Cardiac fibroblast (primary cell): ENCODE results near the gene MARS1.
A peak's percentile ranks its signal among the peaks of the same experiment; 100 is the strongest.

Experiments
- DNase-seq, 2 donors: peaks; one replicate each; pipeline versions ENCODE4 v3.0.0 to v3.0.0-alpha.2; 2010; ENCODE audit warnings: low read depth in 2 of 2
- H3K4me3 ChIP-seq, 2 donors: replicated peaks in 1 of 2; 1 replicate in 1 of 2; 2 replicates in 1 of 2; pipeline ENCODE4 v1.5.1; 2011; ENCODE audit warnings: low read depth in 2 of 2, low read length in 2 of 2, mild to moderate bottlenecking in 2 of 2, moderate library complexity in 1 of 2
- TF ChIP-seq, protein P1 (sequence below): IDR thresholded peaks from one replicate; pipeline ENCODE4 v1.5.1; 2011; ENCODE audit warnings: low read depth, mild to moderate bottlenecking, low read length, inconsistent platforms

The MARS1 gene

DNA sequence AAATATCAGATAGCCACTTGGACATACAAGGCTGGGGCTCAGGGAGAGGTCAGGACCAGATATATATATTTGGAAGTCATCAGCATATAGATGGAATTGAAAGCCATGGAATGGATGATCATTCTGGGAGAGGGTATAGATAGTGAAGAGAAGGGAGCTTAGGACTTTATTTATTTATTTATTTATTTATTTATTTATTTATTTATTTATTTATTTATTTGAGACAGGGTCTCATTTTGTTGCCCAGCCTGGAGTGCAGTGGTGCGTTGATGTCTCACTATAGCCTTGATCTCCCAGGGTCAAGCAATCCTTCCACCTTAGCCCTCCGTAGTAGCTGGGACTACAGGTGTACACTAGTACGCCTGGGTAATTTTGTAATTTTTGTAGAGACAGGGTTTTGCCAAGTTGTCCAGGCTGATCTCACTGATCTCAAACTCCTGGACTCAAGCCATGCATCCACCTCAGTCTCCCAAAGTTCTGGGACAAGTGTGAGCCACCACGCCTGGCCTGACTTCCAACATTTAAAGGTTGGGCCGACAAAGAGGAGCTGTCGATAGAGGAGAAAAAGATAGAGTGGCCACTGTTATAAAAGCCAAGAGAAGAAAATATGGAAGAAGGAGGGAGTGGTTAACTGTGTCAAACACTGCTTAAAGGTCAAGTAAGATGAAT is 41.4 kb upstream of the MARS1 start:
- TF ChIP-seq, protein P1, sequence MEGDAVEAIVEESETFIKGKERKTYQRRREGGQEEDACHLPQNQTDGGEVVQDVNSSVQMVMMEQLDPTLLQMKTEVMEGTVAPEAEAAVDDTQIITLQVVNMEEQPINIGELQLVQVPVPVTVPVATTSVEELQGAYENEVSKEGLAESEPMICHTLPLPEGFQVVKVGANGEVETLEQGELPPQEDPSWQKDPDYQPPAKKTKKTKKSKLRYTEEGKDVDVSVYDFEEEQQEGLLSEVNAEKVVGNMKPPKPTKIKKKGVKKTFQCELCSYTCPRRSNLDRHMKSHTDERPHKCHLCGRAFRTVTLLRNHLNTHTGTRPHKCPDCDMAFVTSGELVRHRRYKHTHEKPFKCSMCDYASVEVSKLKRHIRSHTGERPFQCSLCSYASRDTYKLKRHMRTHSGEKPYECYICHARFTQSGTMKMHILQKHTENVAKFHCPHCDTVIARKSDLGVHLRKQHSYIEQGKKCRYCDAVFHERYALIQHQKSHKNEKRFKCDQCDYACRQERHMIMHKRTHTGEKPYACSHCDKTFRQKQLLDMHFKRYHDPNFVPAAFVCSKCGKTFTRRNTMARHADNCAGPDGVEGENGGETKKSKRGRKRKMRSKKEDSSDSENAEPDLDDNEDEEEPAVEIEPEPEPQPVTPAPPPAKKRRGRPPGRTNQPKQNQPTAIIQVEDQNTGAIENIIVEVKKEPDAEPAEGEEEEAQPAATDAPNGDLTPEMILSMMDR: no peak
- H3K4me3 ChIP-seq: no peak overlapping the region

DNA sequence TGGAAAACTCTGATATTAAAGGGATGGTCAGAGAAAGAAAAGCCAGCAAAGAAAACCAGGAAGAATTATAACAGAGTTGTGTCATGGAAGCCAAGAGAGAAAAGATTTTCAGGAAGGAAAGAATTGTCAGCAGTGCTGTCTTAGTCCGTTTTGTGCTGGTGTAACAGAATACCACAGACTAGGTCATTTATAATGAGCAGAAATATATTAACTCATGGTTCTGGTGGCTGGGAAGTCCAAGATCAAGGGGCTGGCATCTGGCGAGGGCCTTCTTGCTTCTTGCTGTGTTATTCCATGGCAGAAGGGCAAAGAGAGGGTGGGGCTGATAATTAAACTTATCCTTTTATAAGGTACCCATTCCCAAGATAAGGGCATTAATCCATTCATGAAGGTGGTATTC is 39.2 kb upstream of the MARS1 start:
- no peak for DNase-seq
- H3K4me3 ChIP-seq: no peak overlapping the region
- TF ChIP-seq, protein P1: no peak

More for the DNA sequence above, 41.4 kb upstream of the MARS1 start:
- no peak for DNase-seq

DNA sequence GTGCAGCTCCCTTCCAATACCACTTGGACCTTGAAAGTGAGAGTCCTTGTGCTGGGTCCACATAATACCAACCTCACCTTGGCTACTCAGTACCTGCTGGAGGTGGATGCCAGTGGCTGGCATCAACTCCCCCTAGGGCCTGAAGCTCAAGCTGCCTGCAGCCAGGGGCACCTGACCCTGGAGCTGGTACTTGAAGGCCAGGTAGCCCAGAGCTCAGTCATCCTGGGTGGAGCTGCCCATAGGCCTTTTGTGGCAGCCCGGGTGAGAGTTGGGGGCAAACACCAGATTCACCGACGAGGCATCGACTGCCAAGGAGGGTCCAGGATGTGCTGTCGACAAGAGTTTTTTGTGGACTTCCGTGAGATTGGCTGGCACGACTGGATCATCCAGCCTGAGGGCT is 38.5 kb upstream of the MARS1 start:
- TF ChIP-seq, protein P1: no peak
- H3K4me3 ChIP-seq: no peak overlapping the region
- DNase-seq: no peak

DNA sequence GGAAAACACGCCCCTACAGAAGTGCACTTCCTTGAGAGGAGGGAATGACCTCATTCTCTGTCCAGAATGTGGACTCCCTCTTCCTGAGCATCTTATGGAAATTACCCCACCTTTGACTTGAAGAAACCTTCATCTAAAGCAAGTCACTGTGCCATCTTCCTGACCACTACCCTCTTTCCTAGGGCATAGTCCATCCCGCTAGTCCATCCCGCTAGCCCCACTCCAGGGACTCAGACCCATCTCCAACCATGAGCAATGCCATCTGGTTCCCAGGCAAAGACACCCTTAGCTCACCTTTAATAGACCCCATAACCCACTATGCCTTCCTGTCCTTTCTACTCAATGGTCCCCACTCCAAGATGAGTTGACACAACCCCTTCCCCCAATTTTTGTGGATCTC is 37.8 kb upstream of the MARS1 start:
- DNase-seq: no peak
- H3K4me3 ChIP-seq: no peak overlapping the region
- TF ChIP-seq, protein P1: no peak

DNA sequence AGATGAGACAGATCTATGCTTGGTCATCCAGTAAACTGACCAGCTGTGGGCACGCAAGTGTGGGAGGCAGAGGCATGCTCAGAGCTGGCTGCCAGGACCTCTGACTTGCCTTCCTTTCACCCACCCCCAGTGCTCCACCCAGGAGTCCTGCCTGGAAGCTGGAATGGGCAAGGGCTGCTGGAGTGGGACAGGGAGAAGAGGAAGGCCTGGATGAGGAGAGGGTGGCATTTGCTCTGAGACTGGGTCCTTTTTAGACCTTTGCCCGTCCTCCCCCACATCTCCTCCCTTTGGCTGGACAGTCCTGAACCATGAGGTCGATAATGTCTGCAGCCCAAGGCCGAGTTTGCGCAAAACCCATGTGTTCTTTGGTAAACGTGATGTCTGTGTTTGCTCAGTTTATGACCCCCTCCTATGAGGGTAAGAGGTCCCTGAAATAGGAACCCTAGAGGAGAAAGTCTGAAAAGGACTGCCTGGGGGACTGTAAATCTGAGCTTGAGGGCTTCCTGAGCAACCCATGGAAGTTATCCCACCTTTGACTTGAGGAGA is 36.6 kb upstream of the MARS1 start:
- TF ChIP-seq, protein P1: no peak
- DNase-seq: no peak
- H3K4me3 ChIP-seq: no peak overlapping the region

DNA sequence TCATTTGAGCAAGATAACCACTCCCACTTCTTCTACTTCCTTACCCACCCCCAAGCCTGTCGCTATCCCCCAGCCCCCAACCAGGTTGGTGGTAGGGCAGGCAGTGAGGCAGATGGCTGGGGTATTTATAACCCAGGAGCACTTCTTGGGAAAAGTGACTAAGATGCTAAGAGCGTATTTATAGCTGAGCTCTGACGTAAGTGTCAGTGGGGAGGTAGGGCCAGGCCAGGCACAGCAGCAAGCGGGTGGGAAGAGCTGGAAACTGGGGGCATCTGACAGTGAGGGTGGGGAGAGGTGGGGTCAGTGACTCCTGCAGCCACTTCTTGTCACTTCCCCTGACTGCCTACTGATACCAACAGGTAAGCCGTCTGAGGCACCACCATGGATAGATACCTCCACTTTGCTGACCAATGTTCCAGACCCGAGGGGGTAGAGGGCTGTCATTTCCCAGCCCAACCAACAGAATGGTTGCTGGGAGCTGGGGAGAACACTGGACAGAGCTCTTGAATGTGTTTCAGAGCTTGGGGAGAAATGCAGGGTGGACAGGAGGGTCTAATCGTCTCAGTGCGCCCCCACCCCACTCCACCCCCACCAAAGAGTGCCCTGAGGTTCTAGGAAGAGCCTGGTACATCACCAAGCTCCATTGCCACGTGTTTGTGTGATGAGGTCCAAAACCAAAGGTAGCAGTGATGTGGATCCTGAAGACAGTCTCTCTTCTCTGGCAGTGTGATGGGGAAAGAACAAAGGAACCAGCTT is 35.5 kb upstream of the MARS1 start:
- H3K4me3 ChIP-seq: no peak overlapping the region
- peak; percentile 86 to 91 for DNase-seq

More for the DNA sequence above, 35.5 kb upstream of the MARS1 start:
- TF ChIP-seq, protein P1: no peak
